HG03565 (cell line): ENCODE measurements around the gene GSX1.
"Not testable (repeated sequence)": the region's sequence is repeated elsewhere in the genome, so short reads cannot be mapped to it uniquely, and the experiment has no call there.

Experiments used
- ATAC-seq: cut with Tn5 transposase; IDR thresholded peaks from one replicate; pipeline ENCODE4 v1.9.1; 2021; ENCODE audit warnings: mild to moderate bottlenecking, moderate library complexity; ENCODE audit not compliant: unreplicated experiment

GSX1 gene

DNA sequence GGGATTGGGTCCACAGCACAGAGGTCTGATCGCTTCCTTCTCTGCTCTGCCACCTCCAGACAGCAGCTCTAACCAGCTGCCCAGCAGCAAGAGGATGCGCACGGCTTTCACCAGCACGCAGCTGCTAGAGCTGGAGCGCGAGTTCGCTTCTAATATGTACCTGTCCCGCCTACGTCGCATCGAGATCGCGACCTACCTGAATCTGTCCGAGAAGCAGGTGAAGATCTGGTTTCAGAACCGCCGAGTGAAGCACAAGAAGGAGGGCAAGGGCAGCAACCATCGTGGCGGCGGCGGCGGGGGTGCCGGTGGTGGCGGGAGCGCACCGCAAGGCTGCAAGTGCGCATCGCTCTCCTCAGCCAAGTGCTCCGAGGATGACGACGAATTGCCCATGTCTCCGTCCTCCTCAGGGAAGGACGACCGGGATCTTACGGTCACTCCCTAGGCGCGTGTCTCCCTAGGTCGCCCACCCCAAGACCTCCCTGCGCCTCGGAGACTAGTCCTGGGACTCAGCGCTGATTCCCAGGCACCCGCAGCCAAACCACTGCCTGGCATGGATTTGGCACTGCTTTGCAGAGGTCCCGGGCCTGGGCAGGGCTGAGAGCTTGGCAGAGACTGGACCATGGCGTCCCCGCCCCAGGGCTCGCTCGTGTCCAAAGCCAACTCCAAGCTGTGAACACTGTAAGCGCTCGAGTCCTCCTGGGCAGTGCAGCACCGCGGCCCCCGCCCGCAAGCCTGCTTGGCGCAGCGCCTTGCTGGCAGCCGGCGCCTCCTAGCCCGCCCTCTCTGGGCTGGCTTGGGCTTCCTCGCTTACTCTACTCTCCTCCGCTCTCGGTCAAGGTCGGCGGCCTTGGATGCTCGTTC lies 1.5 kb downstream of the GSX1 start:
- no peak for ATAC-seq

DNA sequence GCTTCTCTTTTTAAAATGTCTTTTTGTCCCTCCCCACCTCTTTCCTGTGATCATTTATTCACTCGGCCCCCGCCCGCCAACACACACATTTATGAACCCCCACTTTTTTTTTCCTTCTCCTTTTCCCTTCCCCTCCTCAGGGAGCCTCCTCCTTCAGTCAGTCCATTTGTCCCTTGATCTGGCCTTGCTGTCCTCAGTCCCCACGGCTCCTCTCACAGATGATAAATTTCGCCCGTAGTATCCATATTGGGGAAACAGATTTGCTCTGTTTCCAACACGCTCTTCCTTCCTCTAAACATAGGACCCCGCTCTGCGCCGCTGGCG lies 2.0 kb downstream of the GSX1 start:
- no peak for ATAC-seq

DNA sequence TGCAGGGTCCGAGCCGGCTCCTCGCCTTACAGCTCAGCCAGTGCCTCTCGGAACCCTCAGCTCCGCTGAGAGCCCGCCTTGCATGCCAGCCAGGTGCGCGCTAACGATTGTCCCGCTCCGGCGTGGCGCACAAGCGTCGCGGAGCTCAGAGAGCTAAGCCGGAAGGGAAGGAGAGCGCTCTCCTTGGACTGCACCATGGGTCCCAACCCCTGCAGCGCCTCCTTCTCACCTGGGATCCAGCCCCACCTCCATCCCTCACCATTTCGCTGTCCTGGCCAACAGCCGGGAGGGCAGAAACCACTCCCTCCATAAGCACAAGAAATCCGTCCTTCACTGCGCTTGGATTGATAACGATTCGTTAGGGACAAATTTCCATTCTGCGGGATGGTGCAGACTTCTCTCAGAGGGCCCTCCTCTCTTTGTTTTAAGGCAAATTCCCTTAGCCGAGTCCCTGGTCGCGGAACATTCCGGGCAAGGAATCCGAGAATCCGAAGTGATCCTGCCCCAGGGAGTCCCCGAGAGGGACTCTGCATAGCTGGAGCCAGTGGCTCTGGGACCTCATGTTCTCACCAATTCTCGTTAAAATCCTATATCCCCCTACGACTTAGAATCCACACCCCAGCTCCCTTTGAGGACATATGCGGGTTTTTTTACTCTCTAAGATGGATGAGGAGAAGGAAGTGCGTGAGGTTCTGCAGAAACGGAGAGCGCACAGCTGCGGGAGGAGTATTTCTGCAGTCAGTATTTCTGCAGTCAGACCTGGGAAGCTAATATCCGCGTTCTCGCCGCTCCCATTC lies 2.8 kb downstream of the GSX1 start:
- no peak for ATAC-seq

DNA sequence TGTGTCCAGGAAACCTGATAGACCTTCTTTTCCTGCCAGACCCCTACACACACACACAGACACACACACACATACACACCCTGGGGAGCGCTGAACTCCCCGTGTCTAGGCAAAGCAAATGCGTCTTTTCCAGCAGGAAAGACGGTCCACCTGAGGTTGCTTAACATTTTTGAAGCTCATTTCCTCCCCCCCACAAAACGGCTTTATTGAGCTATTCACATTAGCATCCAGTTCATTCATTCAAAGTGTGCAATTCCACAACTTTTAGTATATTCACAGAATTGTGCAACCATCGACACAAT lies 3.4 kb downstream of the GSX1 start:
- ATAC-seq: no peak

DNA sequence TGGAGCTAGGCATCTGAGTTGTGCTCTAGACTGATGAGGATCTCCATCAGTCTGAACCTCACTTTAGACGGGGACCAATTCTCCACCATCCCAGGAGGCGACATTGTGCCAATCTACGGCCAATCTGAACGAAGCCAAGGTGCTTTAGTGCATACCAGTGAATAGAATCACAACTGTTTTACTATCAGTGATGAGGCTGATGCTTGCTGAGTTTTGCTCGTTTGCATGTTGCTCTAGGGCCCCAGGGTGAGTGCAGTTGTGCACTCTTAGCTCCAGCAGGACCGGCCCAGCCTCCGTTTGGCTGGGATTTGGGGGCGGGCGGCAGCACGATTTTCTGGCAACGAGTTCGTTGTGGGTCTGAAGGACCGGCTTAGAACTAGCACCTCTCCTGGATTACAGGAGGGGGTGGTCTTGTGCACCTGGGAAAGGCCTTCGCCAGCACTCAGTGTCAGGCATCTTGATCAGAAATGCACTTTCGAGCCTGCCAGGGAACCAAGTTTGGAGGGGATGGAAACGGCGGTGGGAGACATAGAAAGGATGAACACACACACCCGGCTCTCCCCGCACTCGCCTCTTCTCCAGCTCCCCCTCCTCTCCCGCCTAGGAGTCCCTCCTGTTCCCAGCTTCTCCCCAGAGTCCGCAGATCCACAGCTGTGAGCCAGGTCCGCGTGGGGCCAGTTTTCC lies 4.4 kb downstream of the GSX1 start:
- ATAC-seq: no peak

DNA sequence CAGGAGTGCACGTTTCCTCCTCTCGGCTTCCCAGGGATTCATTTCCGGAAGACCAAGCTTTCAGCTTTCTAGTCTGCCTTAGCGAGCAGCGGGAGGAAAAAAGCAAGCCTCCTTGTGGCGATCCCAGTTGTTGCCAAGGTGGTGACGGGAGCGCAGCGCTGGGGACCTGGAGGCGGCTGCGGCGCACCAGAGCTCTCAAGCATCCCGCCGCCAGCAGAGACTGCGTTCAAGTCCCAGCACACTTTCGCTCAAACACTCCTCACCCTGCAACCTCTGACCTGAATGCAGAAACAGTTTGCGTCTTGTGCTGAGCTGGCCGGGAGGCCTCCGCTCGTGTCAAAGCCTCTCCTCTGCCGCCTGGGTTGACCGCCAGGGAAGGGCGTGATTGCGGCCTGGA lies 4.9 kb downstream of the GSX1 start:
- ATAC-seq: no peak

DNA sequence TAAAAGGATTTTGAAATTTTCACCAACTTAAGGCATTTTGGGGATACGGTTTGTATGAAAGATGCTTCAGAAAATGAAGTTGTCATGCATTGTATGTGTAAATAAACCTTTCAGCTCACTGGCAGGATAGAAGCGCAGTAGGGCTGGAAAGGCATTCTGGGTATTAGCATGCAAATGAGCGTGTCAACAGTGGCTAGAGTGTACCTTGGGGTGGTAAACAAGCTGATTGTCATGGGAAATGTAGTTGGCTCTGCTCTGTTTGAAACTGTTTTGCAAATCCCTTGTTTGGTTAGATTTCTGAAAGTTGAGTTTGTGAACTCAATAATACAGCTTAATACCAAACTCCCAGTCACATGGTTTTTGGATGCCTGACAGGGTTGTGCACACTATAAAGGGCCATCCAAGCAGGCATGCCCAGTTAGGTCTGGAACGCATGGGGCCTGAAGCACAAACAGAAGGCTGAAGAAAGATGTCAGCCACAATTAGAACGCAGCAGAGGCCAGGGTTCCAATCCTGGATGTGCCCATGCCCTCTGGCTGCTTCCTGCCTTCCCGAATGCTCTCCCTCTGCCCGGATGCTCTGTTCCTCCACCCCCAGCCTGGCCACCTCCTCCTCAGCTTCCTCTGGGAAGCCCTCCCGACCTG lies 14.6 kb downstream of the GSX1 start:
- no peak for ATAC-seq

DNA sequence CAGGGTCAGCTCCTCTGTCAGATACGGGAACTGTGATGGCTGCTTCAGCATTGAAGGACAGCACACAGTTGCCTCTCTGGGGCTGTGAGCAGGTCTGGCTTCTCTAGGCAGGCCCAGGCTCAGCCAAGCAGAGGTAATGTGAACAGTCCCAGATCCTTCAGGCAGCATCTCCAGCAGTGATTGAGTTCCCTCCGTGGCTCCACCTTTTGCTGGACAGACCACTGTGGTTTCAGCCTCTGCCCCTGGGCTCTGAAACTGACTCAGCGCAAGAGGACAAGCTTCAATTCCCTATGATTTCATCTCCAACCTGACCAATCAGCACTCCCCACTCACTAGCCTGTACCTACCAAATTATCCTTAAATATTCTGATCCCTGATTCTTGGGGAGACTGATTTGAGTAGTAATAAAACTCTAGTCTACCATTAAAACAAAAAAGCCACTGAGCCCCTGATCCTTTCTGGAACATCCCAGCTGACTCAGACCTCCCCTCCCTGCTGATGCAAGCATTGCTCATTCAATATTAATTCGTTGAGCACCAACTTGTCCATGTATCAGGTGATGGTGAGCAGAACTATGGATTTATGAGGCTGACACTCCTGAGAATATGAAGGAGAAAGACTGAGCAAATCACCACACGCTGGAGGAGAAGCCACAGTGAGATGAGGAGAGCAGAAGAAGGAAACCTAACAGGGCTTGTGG lies 16.7 kb downstream of the GSX1 start:
- ATAC-seq: no peak

DNA sequence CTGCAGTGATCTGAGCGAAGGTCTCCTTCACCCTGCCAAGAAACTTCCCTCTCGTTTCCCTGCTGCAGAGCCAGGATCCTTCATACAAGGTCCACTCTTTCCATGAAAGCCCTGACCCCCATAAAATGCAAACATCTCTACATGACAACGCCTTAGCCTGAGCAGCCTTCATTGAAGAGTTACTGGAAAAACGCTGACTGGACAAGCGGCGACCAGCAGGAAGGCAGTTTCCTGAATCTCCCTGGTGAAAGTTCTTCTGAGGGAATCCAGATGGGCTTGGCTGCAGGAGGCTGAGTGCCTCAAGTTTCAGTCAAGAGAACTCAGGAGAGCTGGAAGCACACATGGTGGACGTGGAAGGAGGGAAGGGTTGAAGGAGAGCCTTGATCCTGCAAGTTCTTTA lies 17.7 kb downstream of the GSX1 start:
- no peak for ATAC-seq

DNA sequence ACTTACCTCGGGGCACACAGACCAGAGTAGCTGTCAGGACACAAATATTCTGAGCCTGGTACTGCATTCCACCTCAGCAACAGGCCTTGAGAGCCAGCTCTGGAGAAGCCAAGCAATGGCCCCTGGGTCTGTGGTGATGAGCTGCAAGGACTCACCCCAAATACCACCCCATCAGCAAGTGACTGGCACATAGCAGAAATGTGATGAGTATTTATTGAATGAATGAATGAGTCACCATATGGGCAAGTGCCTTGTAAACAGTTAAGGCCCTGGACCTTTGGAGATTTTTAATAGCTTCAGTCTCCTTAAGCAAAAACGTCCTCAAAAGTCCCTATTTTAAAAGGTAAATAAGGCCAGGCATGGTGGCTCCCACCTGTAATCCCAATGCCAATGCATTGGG lies 18.2 kb downstream of the GSX1 start:
- ATAC-seq: no peak

DNA sequence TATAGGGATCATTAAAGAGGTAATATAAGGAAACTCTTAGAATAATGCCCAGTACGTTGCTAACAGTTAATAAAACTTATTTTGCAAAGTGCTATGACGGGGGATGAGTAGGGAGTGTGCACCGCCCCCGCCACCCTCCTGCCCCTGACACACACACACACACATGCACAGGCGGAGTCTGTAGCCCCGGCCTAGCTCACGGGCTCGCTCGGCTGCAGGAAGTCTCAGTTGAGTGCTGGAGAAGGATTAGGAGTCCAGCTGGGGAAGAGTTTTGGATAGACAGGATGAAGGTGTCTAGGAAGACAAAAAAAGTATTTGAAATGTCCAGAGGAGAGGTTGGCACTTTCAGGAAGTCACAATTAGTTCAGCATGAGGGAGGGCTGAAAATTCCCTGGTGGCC lies 21.5 kb downstream of the GSX1 start:
- no peak for ATAC-seq

DNA sequence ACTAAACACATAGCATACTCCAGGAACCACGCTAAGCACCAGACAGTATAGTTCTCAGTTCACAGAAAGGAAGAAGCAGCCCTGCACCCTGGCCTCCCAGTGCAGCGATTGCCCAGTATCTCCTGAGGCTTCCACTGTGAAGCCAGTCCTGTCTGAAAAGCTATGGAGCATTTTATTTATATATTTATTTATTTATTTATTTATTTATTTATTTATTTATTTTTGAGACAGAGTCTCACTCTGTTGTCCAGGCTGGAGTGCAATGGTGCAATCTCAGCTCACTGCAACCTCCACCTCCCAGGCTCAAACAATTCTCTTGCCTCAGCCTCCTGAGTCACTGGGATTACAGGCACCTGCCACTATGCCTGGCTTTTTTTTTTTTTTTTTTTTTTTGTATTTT lies 25.5 kb downstream of the GSX1 start:
- ATAC-seq: not testable (repeated sequence)

DNA sequence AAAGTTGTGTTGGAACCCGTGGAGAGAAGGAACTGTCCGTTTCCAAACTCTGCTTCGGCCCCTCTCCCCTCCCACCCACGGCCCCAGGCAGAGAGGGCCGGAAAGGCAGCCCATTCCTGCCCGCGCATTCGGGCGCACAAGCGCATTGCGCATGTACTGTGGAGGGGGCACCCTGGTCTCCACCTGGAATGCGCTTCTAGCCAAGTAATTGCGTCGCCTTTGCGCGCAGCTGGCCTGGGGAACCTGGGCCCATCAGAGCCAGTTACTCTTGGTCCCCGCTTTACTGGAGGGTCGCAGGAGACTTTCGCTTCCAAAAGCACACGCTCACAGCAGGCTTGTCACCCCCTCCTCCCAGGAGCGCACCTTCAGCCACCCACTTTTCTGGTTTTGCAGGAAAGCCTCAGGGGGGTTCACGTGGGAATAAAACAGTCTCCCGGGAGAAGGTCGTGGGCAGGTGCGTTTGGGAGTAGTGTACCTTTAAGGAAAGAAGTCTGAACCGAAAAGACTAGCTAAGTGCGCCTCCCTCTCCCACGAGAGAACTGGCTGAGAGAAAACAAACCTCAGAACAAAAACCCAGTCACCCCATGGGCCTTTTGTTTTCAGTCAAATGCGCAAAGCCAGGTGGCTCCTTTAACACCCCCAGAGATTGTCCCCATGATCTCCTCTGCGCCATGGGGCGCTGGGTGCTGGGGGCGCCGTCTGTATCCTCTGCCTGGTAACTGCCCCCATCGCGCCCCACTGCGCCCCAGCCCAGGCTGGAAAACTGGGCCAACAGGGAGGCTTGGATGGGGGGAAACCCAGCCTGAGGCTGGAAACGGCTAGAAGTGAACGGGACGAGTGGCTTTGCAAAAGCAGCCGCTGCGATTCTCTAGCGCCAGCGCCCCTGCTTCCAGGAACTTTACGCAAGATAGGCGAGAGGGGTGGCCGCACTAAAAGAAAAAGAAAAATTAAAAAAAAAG lies 28.5 kb downstream of the GSX1 start:
- no peak for ATAC-seq

DNA sequence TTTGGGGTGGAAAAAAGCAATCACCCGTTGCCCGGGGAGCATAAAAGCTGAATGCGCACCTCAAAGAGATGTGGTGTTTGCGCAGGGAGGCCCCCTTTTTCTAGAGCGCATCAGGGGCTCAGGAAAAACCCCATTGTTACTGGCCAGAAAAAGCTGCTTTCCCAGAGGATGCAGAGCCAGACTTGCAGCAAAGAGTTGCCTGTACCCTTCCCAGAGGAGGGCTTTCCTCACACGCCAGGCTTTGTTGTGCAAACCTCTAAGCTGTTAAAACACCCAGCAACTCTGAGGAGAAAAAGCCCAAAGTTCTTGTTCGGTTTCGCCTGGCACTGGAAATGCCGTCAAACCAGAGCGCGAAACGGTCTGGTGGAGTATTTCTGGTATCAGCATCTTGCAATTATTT lies 29.3 kb downstream of the GSX1 start:
- ATAC-seq: no peak

DNA sequence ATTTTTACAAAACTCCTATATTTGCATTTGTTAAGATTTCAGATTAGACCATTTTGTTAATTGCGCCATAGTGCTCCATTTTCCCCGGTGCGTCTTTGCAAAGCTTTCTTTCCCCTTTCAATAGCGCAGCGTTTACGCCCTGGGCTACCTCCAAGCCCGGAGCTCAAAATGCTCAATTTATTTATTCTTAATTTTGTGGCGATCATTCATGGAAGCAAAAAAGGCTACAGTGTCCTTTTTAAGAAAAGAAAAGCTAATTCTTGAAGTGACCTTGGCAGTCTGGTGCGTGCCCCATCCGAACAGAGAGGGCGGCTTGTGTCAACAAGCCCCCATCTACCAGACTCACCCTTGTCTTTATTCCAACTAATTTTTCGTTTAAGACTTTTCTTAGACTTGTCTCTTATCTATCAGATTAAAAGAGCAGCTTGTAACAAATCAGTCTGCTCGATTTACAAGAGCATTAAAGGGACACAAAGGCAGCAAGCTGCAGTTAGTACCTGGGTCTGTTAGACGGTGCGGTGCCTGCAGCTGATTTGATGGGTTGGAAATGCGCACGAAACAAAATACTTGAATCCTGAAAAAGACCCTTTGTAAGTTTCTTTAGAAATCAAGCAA lies 30.1 kb downstream of the GSX1 start:
- ATAC-seq: no peak

DNA sequence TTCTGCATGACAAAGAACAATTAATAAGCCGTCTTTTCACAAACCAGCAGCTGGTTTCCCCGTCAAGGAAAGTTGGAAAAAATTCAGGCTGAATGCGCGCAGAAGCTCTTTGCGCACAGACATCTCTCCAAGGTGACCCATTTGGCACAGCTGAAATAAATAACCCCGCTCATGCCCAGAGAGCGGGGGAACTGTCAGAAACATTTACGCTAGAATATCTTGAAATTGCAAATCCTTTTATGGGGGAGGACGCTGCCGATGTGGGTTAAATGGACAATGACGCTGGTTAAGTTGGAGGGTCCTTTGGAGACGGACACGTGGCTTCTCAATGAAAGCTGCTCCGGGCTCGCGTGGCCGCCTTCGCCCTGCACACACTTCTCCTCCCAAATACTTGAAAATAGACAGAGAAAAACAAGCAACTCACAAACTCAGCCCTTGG lies 30.6 kb downstream of the GSX1 start:
- no peak for ATAC-seq

DNA sequence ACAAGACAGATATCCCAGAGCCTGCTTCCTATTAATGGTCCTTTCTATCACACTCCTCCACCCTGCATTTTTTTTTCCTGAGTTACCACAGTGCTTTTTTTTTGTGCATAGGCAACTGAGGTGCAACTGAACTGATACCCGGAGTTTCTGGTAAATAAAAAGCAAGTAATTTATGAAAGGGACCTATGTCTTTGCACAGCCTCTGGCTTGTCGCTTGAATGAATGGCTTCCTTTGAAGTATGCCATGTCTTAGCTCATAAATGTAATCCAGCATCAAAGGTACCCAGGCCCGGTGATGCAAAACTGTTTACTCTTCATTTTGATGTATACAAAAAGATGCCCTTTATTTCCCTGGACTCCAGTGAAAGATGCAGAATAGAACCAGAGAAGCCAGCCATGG lies 31.8 kb downstream of the GSX1 start:
- ATAC-seq: no peak

DNA sequence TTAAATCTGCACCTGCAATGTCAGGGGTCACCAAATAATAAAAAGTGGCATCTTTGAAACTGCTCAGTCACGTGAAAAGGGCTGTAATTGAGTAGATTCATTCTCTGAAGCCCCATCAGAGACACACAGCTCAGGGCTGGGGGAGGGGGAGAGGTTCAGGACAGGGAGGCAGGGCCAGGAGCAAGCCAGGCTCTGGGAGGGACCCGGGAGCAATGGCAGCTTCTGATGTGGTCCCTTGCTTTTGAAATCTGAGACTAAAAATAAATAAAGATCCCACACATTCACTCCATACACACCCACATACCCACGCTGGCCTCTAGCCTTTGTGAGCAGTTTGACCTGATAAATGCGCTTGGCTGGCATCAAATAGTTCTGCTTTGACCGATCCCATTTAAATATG lies 32.8 kb downstream of the GSX1 start:
- no peak for ATAC-seq
